ENCODE data around the gene MUC22. TPM values are rescaled to one million over a fixed set of nuclear protein-coding genes. Genes with fewer than 3 reads are reported as not detected.
A peak's percentile ranks its signal among the peaks of the same experiment; 100 is the strongest.
"Not testable (repeated sequence)": the region's sequence is repeated elsewhere in the genome, so short reads cannot be mapped to it uniquely, and the experiment has no call there.

MUC22 gene
- total RNA-seq, 4 donors from 2014 or later: not detected

GRCh38 chr6:31057426-31058003 lies 47.2 kb downstream of the MUC22 start:
- no peak overlapping the region for H3K27ac ChIP-seq
- H3K27me3 ChIP-seq: no peaks in the 10 kb centered on the region
- no peaks in the 10 kb centered on the region for H3K9me3 ChIP-seq
- H3K4me1 ChIP-seq: no peaks in the 10 kb centered on the region
- H3K4me3 ChIP-seq: no peak overlapping the region
- no peak for TF ChIP-seq POLR2A (IDR thresholded peaks at IDR 0.05)
- TF ChIP-seq CTCF (IDR thresholded peaks at IDR 0.05): no peak
- H3K36me3 ChIP-seq: no peaks in the 10 kb centered on the region
- no peak for DNase-seq

- H3K4me1 ChIP-seq: no peaks in the 10 kb centered on the region
- no peaks in the 10 kb centered on the region for H3K9me3 ChIP-seq
- no peak overlapping the region for H3K4me3 ChIP-seq
- TF ChIP-seq POLR2A (IDR thresholded peaks at IDR 0.05) (no peak), CTCF (IDR thresholded peaks at IDR 0.05) (peak in 4 of 6 experiments; percentile 47 to 76 (median 70))
- no peaks in the 10 kb centered on the region for H3K36me3 ChIP-seq
- no peak overlapping the region for H3K27ac ChIP-seq
- DNase-seq: peak in 1 of 3 donors; percentile 55
- H3K27me3 ChIP-seq: no peaks in the 10 kb centered on the region
Observed at GRCh38 chr6:31058128-31058894, 48.0 kb downstream of the MUC22 start.

- H3K27me3 ChIP-seq: no peaks in the 10 kb centered on the region
- H3K36me3 ChIP-seq: no peaks in the 10 kb centered on the region
- H3K9me3 ChIP-seq: no peaks in the 10 kb centered on the region
- TF ChIP-seq POLR2A (IDR thresholded peaks at IDR 0.05): no peak
- TF ChIP-seq CTCF (IDR thresholded peaks at IDR 0.05): no peak
- no peaks in the 10 kb centered on the region for H3K4me1 ChIP-seq
- no peak overlapping the region for H3K4me3 ChIP-seq
- DNase-seq: no peak
- no peak overlapping the region for H3K27ac ChIP-seq
Observed at GRCh38 chr6:31060145-31060544, 49.9 kb downstream of the MUC22 start.

- TF ChIP-seq CTCF (IDR thresholded peaks at IDR 0.05) (no peak), POLR2A (IDR thresholded peaks at IDR 0.05) (no peak)
- Histone ChIP-seq H3K27ac (no peak overlapping the region), H3K27me3 (no peaks in the 10 kb centered on the region), H3K4me3 (no peak overlapping the region), H3K36me3 (no peaks in the 10 kb centered on the region), H3K4me1 (no peaks in the 10 kb centered on the region), H3K9me3 (no peaks in the 10 kb centered on the region)
- no peak for DNase-seq
Observed at GRCh38 chr6:31063906-31064435, 53.7 kb downstream of the MUC22 start.

- no peak for DNase-seq
- TF ChIP-seq POLR2A (IDR thresholded peaks at IDR 0.05) (no peak), CTCF (IDR thresholded peaks at IDR 0.05) (no peak)
- no peaks in the 10 kb centered on the region for H3K36me3 ChIP-seq
- H3K27ac ChIP-seq: no peak overlapping the region
- no peaks in the 10 kb centered on the region for H3K9me3 ChIP-seq
- H3K27me3 ChIP-seq: no peaks in the 10 kb centered on the region
- H3K4me1 ChIP-seq: no peaks in the 10 kb centered on the region
- no peak overlapping the region for H3K4me3 ChIP-seq
Observed at GRCh38 chr6:31065556-31065955, 55.3 kb downstream of the MUC22 start.

- H3K9me3 ChIP-seq, H3K27ac ChIP-seq, H3K27me3 ChIP-seq, H3K4me3 ChIP-seq, DNase-seq, H3K4me1 ChIP-seq, H3K36me3 ChIP-seq: not testable (repeated sequence)
Observed at GRCh38 chr6:31067028-31067427, 56.8 kb downstream of the MUC22 start.

- not testable (repeated sequence) for DNase-seq, H3K36me3 ChIP-seq, H3K27ac ChIP-seq, H3K27me3 ChIP-seq, H3K4me1 ChIP-seq, H3K9me3 ChIP-seq, H3K4me3 ChIP-seq
Observed at GRCh38 chr6:31067891-31068668, 57.8 kb downstream of the MUC22 start.

Measured in Peyer's patch (tissue), 4 donors.